Kidney epithelial cell (primary cell): ENCODE data around the gene MNAT1. TPM values are rescaled to one million over a fixed set of nuclear protein-coding genes. Genes with fewer than 3 reads are reported as not detected.

ENCODE experiments used
- DNase-seq: peaks from one replicate; pipeline ENCODE4 v3.0.0-alpha.2; 2010; ENCODE audit warnings: low read depth
- H3K27me3 ChIP-seq: 2 replicates; pipeline ENCODE4 v1.6.0; 2011; ENCODE audit warnings: low read length; ENCODE audit not compliant: control insufficient read depth, insufficient read depth
- H3K36me3 ChIP-seq: 2 replicates; pipeline ENCODE4 v1.5.1; 2011; ENCODE audit warnings: low read length; ENCODE audit not compliant: control insufficient read depth, insufficient read depth
- H3K4me3 ChIP-seq: 2 replicates; pipeline ENCODE4 v1.5.1; 2011; ENCODE audit warnings: low read depth, mild to moderate bottlenecking, control low read depth, low read length
- total RNA-seq: library from RNA; depleted of rRNA; stranded (reverse); fragments of >200 nt; gene quantifications from 2 replicates; pipeline ENCODE4 v1.2.3, GENCODE V29; 2015
- TF ChIP-seq, protein P1 (sequence below): IDR thresholded peaks from 2 replicates; pipeline ENCODE4 v1.5.1; 2011; ENCODE audit warnings: mild to moderate bottlenecking, moderate library complexity, low read length, control low read depth, inconsistent platforms; ENCODE audit not compliant: insufficient read depth, poor library complexity, severe bottlenecking

The MNAT1 gene
- total RNA-seq, 1 donor from 2014 or later: 49.2 TPM

DNA sequence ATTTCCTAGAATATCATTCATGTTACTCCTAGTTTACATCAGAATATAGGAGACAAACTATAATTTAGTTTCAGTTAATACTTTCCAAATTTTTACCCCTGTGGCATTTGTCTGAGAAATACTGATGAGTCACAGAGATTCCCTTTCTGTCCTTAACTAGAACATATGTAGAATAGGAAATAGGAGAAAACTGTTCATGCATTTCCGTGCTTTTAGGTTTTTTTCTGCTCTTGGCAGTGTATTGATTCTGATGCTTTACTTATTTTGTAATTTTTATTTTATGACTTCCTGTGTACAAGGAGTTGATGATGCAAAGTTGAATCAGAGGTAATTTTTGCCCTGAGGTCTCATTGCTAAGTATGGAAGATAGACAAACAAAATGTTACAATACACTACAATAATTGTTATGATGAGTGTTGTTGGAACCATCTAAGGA, 23.0 kb downstream of the MNAT1 start:
- TF ChIP-seq, protein P1, sequence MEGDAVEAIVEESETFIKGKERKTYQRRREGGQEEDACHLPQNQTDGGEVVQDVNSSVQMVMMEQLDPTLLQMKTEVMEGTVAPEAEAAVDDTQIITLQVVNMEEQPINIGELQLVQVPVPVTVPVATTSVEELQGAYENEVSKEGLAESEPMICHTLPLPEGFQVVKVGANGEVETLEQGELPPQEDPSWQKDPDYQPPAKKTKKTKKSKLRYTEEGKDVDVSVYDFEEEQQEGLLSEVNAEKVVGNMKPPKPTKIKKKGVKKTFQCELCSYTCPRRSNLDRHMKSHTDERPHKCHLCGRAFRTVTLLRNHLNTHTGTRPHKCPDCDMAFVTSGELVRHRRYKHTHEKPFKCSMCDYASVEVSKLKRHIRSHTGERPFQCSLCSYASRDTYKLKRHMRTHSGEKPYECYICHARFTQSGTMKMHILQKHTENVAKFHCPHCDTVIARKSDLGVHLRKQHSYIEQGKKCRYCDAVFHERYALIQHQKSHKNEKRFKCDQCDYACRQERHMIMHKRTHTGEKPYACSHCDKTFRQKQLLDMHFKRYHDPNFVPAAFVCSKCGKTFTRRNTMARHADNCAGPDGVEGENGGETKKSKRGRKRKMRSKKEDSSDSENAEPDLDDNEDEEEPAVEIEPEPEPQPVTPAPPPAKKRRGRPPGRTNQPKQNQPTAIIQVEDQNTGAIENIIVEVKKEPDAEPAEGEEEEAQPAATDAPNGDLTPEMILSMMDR: no peak
- no peaks in the 10 kb centered on the region for H3K27me3 ChIP-seq
- no peaks in the 10 kb centered on the region for H3K36me3 ChIP-seq
- H3K4me3 ChIP-seq: no peak overlapping the region
- DNase-seq: no peak

DNA sequence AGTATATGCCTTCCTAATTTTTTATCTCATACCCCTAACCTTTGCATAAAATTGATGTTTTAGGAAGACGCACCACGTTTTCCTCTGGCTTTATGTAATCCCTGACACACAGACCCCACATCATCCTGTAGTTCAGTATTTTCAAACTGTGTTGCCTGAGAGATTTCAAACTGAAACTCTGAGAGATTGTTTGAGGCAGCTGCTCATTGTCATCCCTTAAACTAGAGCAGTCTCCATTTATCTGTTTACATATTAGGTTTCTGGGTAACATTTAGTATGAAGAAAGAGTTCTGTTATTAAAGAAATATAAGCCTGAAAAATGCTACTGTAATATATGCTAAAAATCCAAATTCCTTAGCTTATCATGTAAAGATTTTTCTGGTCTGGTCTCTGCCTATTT, 24.3 kb downstream of the MNAT1 start:
- no peaks in the 10 kb centered on the region for H3K36me3 ChIP-seq
- no peaks in the 10 kb centered on the region for H3K27me3 ChIP-seq
- H3K4me3 ChIP-seq: no peak overlapping the region
- no peak for DNase-seq
- TF ChIP-seq, protein P1: no peak

DNA sequence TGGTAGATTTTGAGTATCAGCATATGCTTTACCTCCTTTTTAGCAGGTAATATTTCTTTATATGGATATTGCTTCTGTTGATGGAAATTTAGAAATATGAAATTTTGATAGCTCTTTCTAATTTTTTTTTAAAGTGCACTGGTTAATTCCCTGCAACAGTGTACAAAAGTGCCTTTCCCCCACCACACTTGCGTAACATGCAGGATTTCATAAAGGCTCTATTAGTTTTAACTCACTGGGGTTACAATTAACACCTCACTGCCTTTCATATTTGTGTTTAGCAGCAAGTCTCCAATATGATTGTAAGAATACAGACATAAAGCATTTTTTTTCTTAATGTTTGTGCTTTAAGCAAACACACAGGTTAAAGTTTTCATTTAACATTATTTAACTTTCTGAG, 25.6 kb downstream of the MNAT1 start:
- DNase-seq: no peak
- Histone ChIP-seq H3K27me3 (no peaks in the 10 kb centered on the region), H3K36me3 (no peaks in the 10 kb centered on the region), H3K4me3 (no peak overlapping the region)
- TF ChIP-seq, protein P1: no peak

GRCh38 chr14:60760644-60761364, 26.2 kb downstream of the MNAT1 start:
- Histone ChIP-seq H3K36me3 (no peaks in the 10 kb centered on the region), H3K4me3 (no peak overlapping the region), H3K27me3 (no peaks in the 10 kb centered on the region)
- TF ChIP-seq, protein P1: no peak
- DNase-seq: no peak

GRCh38 chr14:60768602-60769001, 34.0 kb downstream of the MNAT1 start:
- TF ChIP-seq, protein P1: no peak
- Histone ChIP-seq H3K36me3 (no peaks in the 10 kb centered on the region), H3K27me3 (no peaks in the 10 kb centered on the region), H3K4me3 (no peak overlapping the region)
- DNase-seq: no peak

GRCh38 chr14:60771117-60771516, 36.6 kb downstream of the MNAT1 start:
- TF ChIP-seq, protein P1: no peak
- Histone ChIP-seq H3K36me3 (no peaks in the 10 kb centered on the region), H3K27me3 (no peaks in the 10 kb centered on the region), H3K4me3 (no peak overlapping the region)
- DNase-seq: no peak
